Stimulated activated CD4-positive, alpha-beta T cell treated with anti-CD3 and anti-CD28 coated beads, Interleukin-1b, Interleukin-23, amount 100 ng/mL, for 1 hour (primary cell): Measurements from ENCODE around the gene SSBP1.
"Not testable (repeated sequence)": the region's sequence is repeated elsewhere in the genome, so short reads cannot be mapped to it uniquely, and the experiment has no call there.

ENCODE experiments used
- DNase-seq, 2 donors: peaks; one replicate each; pipeline ENCODE4 v3.0.0-alpha.2; 2020; ENCODE audit warnings: low read depth in 2 of 2

SSBP1 gene

GRCh38 chr7:141709318-141709717, 28.8 kb upstream of the SSBP1 start:
- DNase-seq: no peak

DNA sequence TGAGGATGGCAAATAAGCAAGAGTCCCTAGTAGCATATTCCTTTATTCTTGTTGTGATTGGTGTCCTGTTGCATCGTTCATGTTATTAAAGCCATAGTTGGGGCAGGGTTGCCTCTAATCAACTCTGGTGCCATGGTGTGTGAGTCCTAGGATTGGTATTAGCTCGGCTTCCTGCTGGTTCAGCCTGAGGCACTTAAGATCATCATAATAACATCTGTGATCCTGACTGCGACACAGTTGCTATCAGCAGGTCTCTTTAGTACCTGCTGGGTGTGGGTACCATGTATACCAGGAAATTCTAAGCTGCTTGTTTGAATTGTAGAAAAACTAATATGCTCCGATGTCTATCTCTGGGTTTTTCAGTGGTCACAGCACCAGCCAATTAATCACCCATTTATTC, 28.4 kb upstream of the SSBP1 start:
- no peak for DNase-seq

DNA sequence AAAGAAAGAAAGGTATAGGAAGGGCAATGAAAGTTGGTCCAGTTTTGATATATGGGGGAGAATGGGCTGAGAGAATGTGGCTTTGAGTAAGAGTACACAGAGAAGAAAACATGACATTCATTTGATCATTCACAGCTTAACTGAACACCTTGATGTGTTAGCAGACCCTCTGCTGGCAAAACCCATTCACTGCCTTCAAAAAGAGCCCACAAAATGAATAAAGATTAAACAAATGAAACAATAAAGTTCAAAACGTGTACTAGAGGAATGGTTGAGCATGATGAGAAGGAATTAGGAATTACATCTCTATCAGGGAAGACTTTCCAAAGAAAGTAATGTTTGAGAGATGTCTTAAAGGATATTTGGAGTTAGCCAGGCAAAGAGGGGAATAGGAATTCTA, 27.9 kb upstream of the SSBP1 start:
- no peak for DNase-seq

- DNase-seq: no peak
Measured at GRCh38 chr7:141712603-141713255, 25.4 kb upstream of the SSBP1 start.

- DNase-seq: no peak
Measured at GRCh38 chr7:141713890-141714289, 24.3 kb upstream of the SSBP1 start.

DNA sequence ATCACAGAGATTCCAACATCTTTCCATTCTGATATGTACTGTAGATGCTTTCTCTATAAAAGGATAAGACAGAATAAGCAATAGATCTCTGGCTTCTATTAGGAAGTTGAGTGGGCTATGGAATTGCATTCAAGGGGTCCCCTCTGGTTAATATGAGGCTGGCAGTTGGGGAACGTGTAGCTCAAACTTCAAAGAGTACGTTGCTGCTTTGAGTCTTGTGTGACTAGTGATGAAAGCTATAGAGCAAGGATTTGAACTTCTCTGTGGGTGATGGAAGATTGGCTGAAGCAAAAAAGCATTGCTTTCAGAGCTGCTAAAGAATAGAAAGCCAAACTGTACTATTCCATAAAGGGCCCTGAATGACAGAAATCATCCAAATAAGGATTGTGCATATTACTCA, 23.6 kb upstream of the SSBP1 start:
- no peak for DNase-seq

- DNase-seq: no peak
Measured at GRCh38 chr7:141715018-141715417, 23.1 kb upstream of the SSBP1 start.

DNA sequence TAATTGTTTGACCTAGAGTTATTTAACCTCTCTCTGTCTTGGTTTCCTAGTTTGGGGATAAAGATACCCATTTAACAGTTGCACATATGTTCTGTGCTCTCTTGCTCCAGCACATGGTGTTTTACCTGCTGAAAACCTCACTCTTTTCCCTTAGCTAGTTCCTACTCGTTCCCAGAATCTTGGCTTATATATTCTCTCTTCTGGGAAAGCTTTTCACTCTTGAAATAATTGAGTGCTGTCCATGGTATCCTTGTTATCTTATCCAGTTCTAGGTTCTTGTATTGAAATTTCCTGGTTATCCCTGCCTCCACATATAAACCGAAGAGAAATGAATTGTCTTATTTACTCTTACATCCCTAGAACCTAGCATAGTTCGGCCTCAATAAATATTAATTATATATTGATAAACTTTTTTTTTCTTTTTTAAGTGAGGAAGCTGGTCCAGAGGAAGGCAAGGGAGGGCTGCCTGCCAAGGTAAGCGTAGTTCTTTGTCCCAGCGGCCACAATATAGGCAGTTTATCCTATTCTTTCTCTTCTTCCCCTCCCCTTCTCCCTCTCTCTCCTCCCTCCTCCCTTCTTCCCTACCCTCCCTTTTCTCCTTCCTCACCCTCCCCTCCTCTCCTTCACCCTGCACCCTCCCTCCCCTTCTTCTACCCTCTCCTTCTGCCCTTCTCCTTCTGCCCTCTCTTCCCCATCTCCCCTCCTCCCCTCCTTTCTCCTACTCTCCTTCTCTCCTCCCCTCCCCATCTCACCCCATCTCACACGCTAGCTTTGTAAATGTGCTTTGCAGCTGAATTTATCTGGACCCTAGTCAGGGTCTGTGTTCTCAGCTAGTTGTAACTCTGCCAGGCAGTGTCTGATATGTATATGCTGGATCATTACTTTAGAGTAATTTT, 22.1 kb upstream of the SSBP1 start:
- no peak for DNase-seq

DNA sequence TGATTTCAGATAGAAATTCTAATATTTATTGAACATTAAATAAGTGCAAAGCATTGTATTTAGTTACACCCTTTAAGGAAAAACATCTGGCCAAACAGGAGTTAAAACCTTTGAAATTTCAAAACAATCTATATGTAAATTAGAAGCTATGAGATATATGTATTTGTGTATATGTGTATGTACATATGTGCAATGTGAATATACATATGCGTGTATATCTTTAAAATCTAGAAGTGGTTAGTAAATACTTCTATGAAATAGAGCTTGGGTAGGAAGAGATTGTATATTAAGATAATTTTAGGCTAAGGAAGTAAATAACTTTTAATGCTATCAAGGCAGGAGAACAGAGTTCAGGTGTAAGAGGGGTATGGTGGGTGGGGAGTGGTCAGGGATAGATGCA, 20.7 kb upstream of the SSBP1 start:
- no peak for DNase-seq

GRCh38 chr7:141722529-141722928, 15.6 kb upstream of the SSBP1 start:
- DNase-seq: no peak

GRCh38 chr7:141729020-141729419, 9.1 kb upstream of the SSBP1 start:
- no peak for DNase-seq

- no peak for DNase-seq
Measured at GRCh38 chr7:141731476-141732149, 6.5 kb upstream of the SSBP1 start.

DNA sequence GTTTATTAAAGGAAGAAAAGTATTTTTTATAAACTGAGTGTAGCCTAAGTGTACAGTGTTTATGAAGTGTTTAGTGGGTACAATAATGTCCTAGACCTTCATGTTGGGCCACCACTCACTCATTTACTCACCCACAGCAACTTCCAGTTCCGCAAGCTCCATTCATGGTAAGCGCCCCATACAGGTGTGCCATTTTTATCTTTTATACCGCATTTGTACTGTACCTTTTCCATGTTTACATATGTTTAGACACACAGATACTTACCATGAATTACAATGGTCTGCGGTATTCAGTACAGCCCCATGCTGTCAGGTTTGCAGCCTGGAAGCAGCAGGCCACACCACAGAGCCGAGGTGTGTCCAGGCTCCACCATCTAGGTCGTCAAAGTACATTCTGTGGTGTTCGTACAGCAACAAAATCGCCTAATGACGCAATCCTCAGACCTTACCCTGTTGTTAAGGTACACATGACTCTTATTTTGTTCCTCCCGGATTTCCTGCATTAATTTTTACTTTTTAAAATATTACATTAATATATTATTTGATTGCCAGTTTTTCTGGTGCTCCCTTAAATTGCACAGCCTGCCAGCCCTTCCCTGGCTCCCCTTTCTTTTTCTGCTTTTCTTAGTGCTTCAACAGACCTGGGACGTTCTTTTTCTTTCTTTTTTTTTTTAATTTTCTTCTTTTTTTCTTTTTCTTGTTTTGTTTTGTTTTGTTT, 881 bp upstream of the SSBP1 start:
- no peak for DNase-seq

- no peak for DNase-seq
Measured at GRCh38 chr7:141738592-141739013, 445 bp downstream of the SSBP1 start.

GRCh38 chr7:141739250-141739649, 1.1 kb downstream of the SSBP1 start:
- no peak for DNase-seq

- no peak for DNase-seq
Measured at GRCh38 chr7:141742229-141742628, 4.1 kb downstream of the SSBP1 start.

DNA sequence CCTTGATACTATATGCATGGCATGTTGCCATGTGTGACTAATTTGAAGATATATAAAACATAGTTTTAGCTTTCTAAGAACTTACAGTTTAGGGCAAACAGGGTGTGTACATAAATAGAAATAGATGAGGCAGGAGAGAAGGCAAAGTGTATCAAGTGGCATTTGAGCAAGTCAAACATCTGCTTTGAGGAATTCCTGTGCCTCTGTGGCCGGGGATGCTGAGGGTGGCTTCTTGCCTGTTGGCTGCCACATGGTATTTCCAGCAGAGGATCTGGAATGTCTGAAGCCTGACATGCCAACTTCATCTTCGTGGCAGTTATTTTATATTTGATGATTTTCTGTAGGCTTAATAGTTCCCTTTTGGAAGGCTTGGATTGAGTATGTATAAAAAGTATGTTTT, 6.0 kb downstream of the SSBP1 start:
- DNase-seq: no peak

GRCh38 chr7:141748396-141748795, 10.2 kb downstream of the SSBP1 start:
- no peak for DNase-seq

GRCh38 chr7:141751904-141752303, 13.7 kb downstream of the SSBP1 start:
- DNase-seq: not testable (repeated sequence)

GRCh38 chr7:141752634-141753033, 14.5 kb downstream of the SSBP1 start:
- no peak for DNase-seq

DNA sequence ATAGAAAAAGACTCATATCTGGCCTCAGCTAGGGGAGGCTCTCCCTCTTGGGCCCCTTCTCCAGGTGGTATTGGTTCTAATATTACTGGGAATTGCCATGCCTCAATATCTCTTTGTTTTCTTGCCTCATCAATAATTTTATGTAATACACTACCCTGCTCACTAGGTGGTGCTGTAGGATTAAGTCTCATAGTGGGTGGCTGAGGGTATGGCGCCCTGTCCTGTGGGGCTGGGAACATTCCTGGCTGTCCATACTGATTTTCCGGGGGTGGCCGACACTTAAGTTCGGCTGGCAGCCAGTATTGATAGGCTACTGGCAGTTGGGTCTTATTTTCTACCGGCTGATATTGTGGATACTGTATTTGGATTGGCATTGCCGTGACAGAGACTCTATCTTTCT, 16.8 kb downstream of the SSBP1 start:
- DNase-seq: no peak

DNA sequence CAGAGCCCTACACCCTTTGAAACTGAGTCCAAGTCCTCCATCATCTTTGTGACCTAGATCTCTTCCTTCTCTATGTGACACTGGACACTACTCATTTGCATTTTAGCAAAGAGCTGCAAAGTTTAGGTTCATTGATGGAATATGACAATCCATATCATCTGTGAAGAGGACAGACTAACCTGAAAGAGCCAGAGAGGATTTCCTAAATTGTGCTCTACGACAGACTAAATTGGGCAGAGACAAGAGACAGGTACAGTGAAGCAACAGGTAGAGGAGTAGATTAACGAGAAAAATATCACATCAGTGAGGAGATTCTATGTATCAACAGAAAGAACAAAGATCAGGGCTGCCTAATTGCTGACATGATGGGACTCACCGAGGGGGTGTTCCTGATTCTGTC, 25.6 kb downstream of the SSBP1 start, which contains the start of gene TAS2R3:
TAS2R3 (plus strand) TSS at position 301 of the 400 bp plus-strand sequence; CDS start at position 363, 62 bp downstream.
- DNase-seq: no peak
